Endometrial microvascular endothelial cells (primary cell): ENCODE measurements around the gene TBCCD1. TPM values are rescaled to one million over a fixed set of nuclear protein-coding genes. Genes with fewer than 3 reads are reported as not detected.

Experiments
- in situ Hi-C: cut with HindIII; loops from 2 replicates; pipeline ENCODE4 v1.10.0; 2017; ENCODE audit warnings: low sequenced_read_pairs, low pct_unique_long_range_greater_than_20kb; ENCODE audit errors: inconsistent ontology term
- total RNA-seq: library from RNA; depleted of rRNA; stranded (reverse); fragments of >200 nt; gene quantifications from one replicate; pipeline ENCODE4 v1.2.3, GENCODE V29; 2015; ENCODE audit errors: inconsistent ontology term

Gene TBCCD1
- total RNA-seq, 1 donor from 2014 or later, result 21.6 TPM

- in situ Hi-C loops, result no loop called here
These were observed 41.5 kb downstream of the TBCCD1 start for GRCh38 chr3:186525369-186526255.

GRCh38 chr3:186524616-186525015 lies 42.5 kb downstream of the TBCCD1 start:
- in situ Hi-C loops, result no loop called here

GRCh38 chr3:186523434-186523833 lies 43.7 kb downstream of the TBCCD1 start:
- in situ Hi-C loops, result no loop called here

- in situ Hi-C loops, result no loop called here
These were observed 44.1 kb downstream of the TBCCD1 start for GRCh38 chr3:186523022-186523421.

GRCh38 chr3:186520957-186521842 lies 45.9 kb downstream of the TBCCD1 start:
- in situ Hi-C loops, result no loop called here

GRCh38 chr3:186520431-186520830 lies 46.7 kb downstream of the TBCCD1 start:
- in situ Hi-C loops, result no loop called here

- in situ Hi-C loops, result no loop called here
These were observed 48.0 kb downstream of the TBCCD1 start for GRCh38 chr3:186519021-186519658.

- in situ Hi-C loops, result no loop called here
These were observed 49.9 kb downstream of the TBCCD1 start for GRCh38 chr3:186517218-186517617.

- in situ Hi-C loops, result no loop called here
These were observed 50.5 kb downstream of the TBCCD1 start for GRCh38 chr3:186516646-186517045.

- in situ Hi-C loops, result no loop called here
These were observed 52.0 kb downstream of the TBCCD1 start for GRCh38 chr3:186515125-186515524.

- in situ Hi-C loops, result no loop called here
These were observed 52.7 kb downstream of the TBCCD1 start for GRCh38 chr3:186514296-186515002.

GRCh38 chr3:186513386-186513785 lies 53.8 kb downstream of the TBCCD1 start:
- in situ Hi-C loops, result no loop called here

GRCh38 chr3:186512570-186513302 lies 54.4 kb downstream of the TBCCD1 start:
- in situ Hi-C loops, result no loop called here

GRCh38 chr3:186511702-186512101 lies 55.4 kb downstream of the TBCCD1 start:
- in situ Hi-C loops, result no loop called here

GRCh38 chr3:186511245-186511644 lies 55.9 kb downstream of the TBCCD1 start:
- in situ Hi-C loops, result no loop called here

- in situ Hi-C loops, result no loop called here
These were observed 56.6 kb downstream of the TBCCD1 start for GRCh38 chr3:186510374-186511079.

- in situ Hi-C loops, result no loop called here
These were observed 57.7 kb downstream of the TBCCD1 start for GRCh38 chr3:186509423-186509822.

- in situ Hi-C loops, result no loop called here
These were observed 60.3 kb downstream of the TBCCD1 start for GRCh38 chr3:186506857-186507256.
